ENCODE data around the gene CCNY. TPM values are rescaled to one million over a fixed set of nuclear protein-coding genes. Genes with fewer than 3 reads are reported as not detected.

Gene CCNY
- total RNA-seq, 1 experiment from 2014 or later, result 62.2 TPM

DNA sequence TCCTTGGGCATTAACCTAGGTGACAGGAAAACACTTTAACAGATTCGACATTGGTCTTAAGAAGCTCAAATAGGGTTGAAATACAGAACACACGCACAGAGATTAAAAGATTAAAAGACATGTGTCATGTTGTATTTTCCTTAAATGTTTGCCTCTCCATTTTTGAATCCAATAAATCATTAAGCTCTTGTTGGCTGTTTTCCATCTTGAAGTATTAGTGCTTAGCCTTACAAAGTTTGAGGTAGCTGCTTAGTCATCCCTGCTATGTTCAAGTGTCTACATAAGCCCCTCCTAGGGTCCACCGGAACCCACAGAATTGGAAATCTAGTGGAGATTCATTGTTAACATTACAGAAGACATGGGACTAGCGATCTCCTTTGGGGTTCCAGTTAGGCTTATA, 256.1 kb downstream of the CCNY start:
- BruUV-seq (replicated peaks), result no TSS peak
- Histone ChIP-seq H4K20me1 (ENCODE audit: insufficient read depth) (no peaks in the 10 kb centered on the region), H2AFZ (ENCODE audit: low read depth, low read length, poor library complexity, severe bottlenecking) (no peak overlapping the region), H3K4me2 (ENCODE audit: low read length) (no peak overlapping the region), H3K9ac (ENCODE audit: low read length) (no peak overlapping the region), H3K79me2 (ENCODE audit: insufficient read depth, low read length) (no peaks in the 10 kb centered on the region), H3K4me3 (replicated peaks in 1 of 2; ENCODE audit: low read depth in 1 of 2, low read length in 2 of 2) (no peak overlapping the region), H3K9me3 (ENCODE audit: control insufficient read depth in 1 of 2, insufficient read depth in 1 of 2, low read depth in 1 of 2, low read length in 2 of 2) (no peaks in the 10 kb centered on the region), H3K4me1 (ENCODE audit: control insufficient read depth in 1 of 2, insufficient read depth in 2 of 2, low read length in 2 of 2) (no peaks in the 10 kb centered on the region), H3K36me3 (ENCODE audit: control insufficient read depth in 1 of 2, insufficient read depth in 2 of 2, low read length in 2 of 2) (no peaks in the 10 kb centered on the region), H3K27me3 (ENCODE audit: insufficient read depth, low read length) (peaks cover 8% of the 10 kb centered on the region; the same call in 1 of the 2 replicates), H3K9me2 (ENCODE audit: insufficient read depth) (no peaks in the 10 kb centered on the region), H3K27ac (ENCODE audit: low read depth, low read length) (no peak overlapping the region)
- RAD21 ChIA-PET (ENCODE audit: low non-redundant PET in 1 of 2, low total read pairs in 2 of 2, uncharacterized antibody in 2 of 2, unreplicated experiment in 2 of 2), result no interaction called here
- no peak for DNase-seq (ENCODE audit: low read depth, low spot score)
- intact Hi-C loops (cut with micrococcal nuclease), result no loop called here
- no peak for ATAC-seq
- CTCF ChIA-PET, result interaction anchor here (1.3 kb wide), 1 partner anchor 29 kb away, joined by 3 read pairs; no protein-coding TSS in a partner anchor
- no peak for TF ChIP-seq JUND (IDR thresholded peaks at IDR 0.05)
- no peak for TF ChIP-seq SRF (IDR thresholded peaks at IDR 0.05; ENCODE audit: low read depth)
- TF ChIP-seq, protein P1, sequence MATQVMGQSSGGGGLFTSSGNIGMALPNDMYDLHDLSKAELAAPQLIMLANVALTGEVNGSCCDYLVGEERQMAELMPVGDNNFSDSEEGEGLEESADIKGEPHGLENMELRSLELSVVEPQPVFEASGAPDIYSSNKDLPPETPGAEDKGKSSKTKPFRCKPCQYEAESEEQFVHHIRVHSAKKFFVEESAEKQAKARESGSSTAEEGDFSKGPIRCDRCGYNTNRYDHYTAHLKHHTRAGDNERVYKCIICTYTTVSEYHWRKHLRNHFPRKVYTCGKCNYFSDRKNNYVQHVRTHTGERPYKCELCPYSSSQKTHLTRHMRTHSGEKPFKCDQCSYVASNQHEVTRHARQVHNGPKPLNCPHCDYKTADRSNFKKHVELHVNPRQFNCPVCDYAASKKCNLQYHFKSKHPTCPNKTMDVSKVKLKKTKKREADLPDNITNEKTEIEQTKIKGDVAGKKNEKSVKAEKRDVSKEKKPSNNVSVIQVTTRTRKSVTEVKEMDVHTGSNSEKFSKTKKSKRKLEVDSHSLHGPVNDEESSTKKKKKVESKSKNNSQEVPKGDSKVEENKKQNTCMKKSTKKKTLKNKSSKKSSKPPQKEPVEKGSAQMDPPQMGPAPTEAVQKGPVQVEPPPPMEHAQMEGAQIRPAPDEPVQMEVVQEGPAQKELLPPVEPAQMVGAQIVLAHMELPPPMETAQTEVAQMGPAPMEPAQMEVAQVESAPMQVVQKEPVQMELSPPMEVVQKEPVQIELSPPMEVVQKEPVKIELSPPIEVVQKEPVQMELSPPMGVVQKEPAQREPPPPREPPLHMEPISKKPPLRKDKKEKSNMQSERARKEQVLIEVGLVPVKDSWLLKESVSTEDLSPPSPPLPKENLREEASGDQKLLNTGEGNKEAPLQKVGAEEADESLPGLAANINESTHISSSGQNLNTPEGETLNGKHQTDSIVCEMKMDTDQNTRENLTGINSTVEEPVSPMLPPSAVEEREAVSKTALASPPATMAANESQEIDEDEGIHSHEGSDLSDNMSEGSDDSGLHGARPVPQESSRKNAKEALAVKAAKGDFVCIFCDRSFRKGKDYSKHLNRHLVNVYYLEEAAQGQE (IDR thresholded peaks at IDR 0.05; ENCODE audit: low read depth), result no peak
- TF ChIP-seq ELF1 (IDR thresholded peaks at IDR 0.05; ENCODE audit: borderline replicate concordance, low read depth), result no peak
- TF ChIP-seq TCF7L2 (IDR thresholded peaks at IDR 0.05; ENCODE audit: borderline replicate concordance, extremely low read depth, insufficient read depth, insufficient read length), result no peak
- TF ChIP-seq, protein P2, sequence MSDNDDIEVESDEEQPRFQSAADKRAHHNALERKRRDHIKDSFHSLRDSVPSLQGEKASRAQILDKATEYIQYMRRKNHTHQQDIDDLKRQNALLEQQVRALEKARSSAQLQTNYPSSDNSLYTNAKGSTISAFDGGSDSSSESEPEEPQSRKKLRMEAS (IDR thresholded peaks at IDR 0.05), result no peak
- no peak for TF ChIP-seq EZH2phosphoT487 (IDR thresholded peaks at IDR 0.05; ENCODE audit: borderline replicate concordance)
- no peak for TF ChIP-seq CEBPB (IDR thresholded peaks at IDR 0.05; ENCODE audit: low read depth)
- no peak for TF ChIP-seq YY1 (IDR thresholded peaks at IDR 0.05; ENCODE audit: extremely low read depth, insufficient replicate concordance, low read depth, low read length)
- TF ChIP-seq ZNF274 (IDR thresholded peaks at IDR 0.05; ENCODE audit: low read depth, low read length), result no peak
- TF ChIP-seq FOSL1 (IDR thresholded peaks at IDR 0.05; ENCODE audit: low read depth), result no peak
- no peak for TF ChIP-seq CBX3 (IDR thresholded peaks at IDR 0.05; ENCODE audit: low read depth)
- POLR2A ChIA-PET, result no interaction called here

Measured in HCT116 (cell line).